Prostate gland (tissue), 2 donors: Measurements from ENCODE around the gene PRAMEF12.

ENCODE experiments used
- CTCF ChIP-seq, 4 experiments: fragments of 200-600 bp in 2 of 4; fragments of 450-650 bp in 2 of 4; sonication (generic) in 2 of 4; IDR thresholded peaks; 1 replicate in 3 of 4; 2 replicates in 1 of 4; pipeline ENCODE4 v1.5.1; 2016 to 2019; ENCODE audit warnings: antibody characterized with exemption in 4 of 4, mild to moderate bottlenecking in 2 of 4, moderate library complexity in 2 of 4
- POLR2A ChIP-seq: fragments of 450-650 bp; IDR thresholded peaks from one replicate; pipeline ENCODE4 v1.6.1; 2016; ENCODE audit warnings: antibody characterized with exemption, mild to moderate bottlenecking
- POLR2AphosphoS5 ChIP-seq: sonication (generic); formaldehyde crosslinking; IDR thresholded peaks from one replicate; pipeline ENCODE4 v1.6.1; 2017; ENCODE audit warnings: antibody characterized with exemption

- no peak for TF ChIP-seq CTCF (IDR thresholded peaks at IDR 0.05)
- no peak for TF ChIP-seq POLR2A
- TF ChIP-seq POLR2AphosphoS5: no peak
These were observed 11.8 kb upstream of the PRAMEF12 start for GRCh38 chr1:12761781-12762180.
